Fibroblast of lung (primary cell): ENCODE measurements around the gene MICB. TPM values are rescaled to one million over a fixed set of nuclear protein-coding genes. Genes with fewer than 3 reads are reported as not detected.

ENCODE experiments used
- DNase-seq, 2 donors: peaks; one replicate each; pipeline versions ENCODE4 v3.0.0 to v3.0.0-alpha.2; 2010; ENCODE audit warnings: low read depth in 2 of 2
- H2AFZ ChIP-seq: 2 replicates; pipeline ENCODE4 v1.5.1; 2012; ENCODE audit warnings: low read length, control low read depth, inconsistent platforms
- H3K27ac ChIP-seq: 2 replicates; pipeline ENCODE4 v1.5.1; 2011; ENCODE audit warnings: low read length, control low read depth; ENCODE audit not compliant: insufficient read depth
- H3K27me3 ChIP-seq: 2 replicates; pipeline ENCODE4 v1.5.1; 2011; ENCODE audit warnings: mild to moderate bottlenecking, low read length; ENCODE audit not compliant: control insufficient read depth, insufficient read depth
- H3K36me3 ChIP-seq: 2 replicates; pipeline ENCODE4 v1.5.1; 2011; ENCODE audit warnings: low read length; ENCODE audit not compliant: control insufficient read depth, insufficient read depth
- H3K4me1 ChIP-seq: 2 replicates; pipeline ENCODE4 v1.5.1; 2011; ENCODE audit warnings: low read length; ENCODE audit not compliant: control insufficient read depth, insufficient read depth; ENCODE audit errors: extremely low read depth
- H3K4me2 ChIP-seq: 2 replicates; pipeline ENCODE4 v1.5.1; 2011; ENCODE audit warnings: low read length, control low read depth; ENCODE audit not compliant: insufficient read depth; ENCODE audit errors: extremely low read depth
- H3K4me3 ChIP-seq, 4 experiments: fragments of 200-600 bp in 1 of 4; sonication (generic) in 1 of 4; replicated peaks in 1 of 4; 2 replicates each; pipeline ENCODE4 v1.5.1; 2011 to 2016; ENCODE audit warnings: low read length in 4 of 4, low read depth in 3 of 4, mild to moderate bottlenecking in 3 of 4, control low read depth in 2 of 4, inconsistent platforms in 1 of 4, mixed read lengths in 1 of 4; ENCODE audit not compliant: insufficient read depth in 1 of 4; ENCODE audit errors: control extremely low read depth in 1 of 4
- H3K79me2 ChIP-seq: 2 replicates; pipeline ENCODE4 v1.5.1; 2012; ENCODE audit warnings: mild to moderate bottlenecking, low read length, inconsistent platforms; ENCODE audit not compliant: control insufficient read depth, insufficient read depth
- H3K9ac ChIP-seq: 2 replicates; pipeline ENCODE4 v1.5.1; 2011; ENCODE audit warnings: mild to moderate bottlenecking, low read length, control low read depth; ENCODE audit not compliant: insufficient read depth
- H3K9me3 ChIP-seq: 2 replicates; pipeline ENCODE4 v1.5.1; 2012; ENCODE audit warnings: low read depth, low read length; ENCODE audit not compliant: control insufficient read depth, insufficient read depth
- H4K20me1 ChIP-seq: 2 replicates; pipeline ENCODE4 v1.5.1; 2011; ENCODE audit warnings: low read length; ENCODE audit not compliant: control insufficient read depth, insufficient read depth; ENCODE audit errors: extremely low read depth
- EZH2 ChIP-seq: IDR thresholded peaks from 2 replicates; pipeline ENCODE4 v1.5.1; 2012; ENCODE audit warnings: low read length, control low read depth, mild to moderate bottlenecking; ENCODE audit errors: missing control alignments
- polyA plus RNA-seq, 2 donors: library from polyadenylated mRNA; depleted of rRNA in 1 of 2; stranded (reverse) in 1 of 2; unstranded in 1 of 2; fragments of >200 nt; gene quantifications; 2 replicates each; pipeline ENCODE4 v1.2.1, GENCODE V29; 2011 to 2012; ENCODE audit warnings: missing spikeins in 1 of 2
- total RNA-seq: library from RNA; depleted of rRNA; stranded (reverse); fragments of >200 nt; gene quantifications from 2 replicates; pipeline ENCODE4 v1.2.1, GENCODE V29; 2014
- TF ChIP-seq, protein P1 (sequence below), 2 donors: IDR thresholded peaks in 1 of 2; conservative IDR thresholded peaks in 1 of 2; 1 replicate in 1 of 2; 2 replicates in 1 of 2; pipeline ENCODE4 v1.5.1; 2011 to 2012; ENCODE audit warnings: low read length in 2 of 2, control low read depth in 1 of 2, inconsistent platforms in 1 of 2, low read depth in 1 of 2, mild to moderate bottlenecking in 1 of 2

Gene MICB
- total and polyA plus RNA-seq, 2 donors (not counting 1 experiment from before 2014, with no cell fraction given) = 17.2 to 18.6 TPM

DNA sequence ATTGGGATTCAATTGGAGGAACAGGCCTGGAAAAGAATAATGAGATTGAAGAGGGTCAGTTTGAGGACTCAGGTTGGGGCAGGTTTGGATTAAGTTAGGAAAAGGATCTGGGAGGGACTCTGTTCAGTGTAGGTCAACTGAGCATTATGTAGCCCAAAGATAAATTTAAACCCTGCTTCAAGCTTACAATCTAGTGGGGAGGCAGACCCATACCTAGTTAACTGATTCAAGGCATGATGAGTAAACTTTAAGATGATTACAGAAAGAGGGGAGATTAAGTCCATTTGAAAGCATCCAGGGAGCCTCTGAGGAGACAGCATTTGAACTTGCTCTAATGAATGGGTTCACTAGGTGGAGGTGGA lies 62.7 kb downstream of the MICB start:
- H2AFZ ChIP-seq = no peak overlapping the region
- no peaks in the 10 kb centered on the region for H4K20me1 ChIP-seq
- no peak for DNase-seq
- H3K27ac ChIP-seq = no peak overlapping the region
- H3K4me1 ChIP-seq = peaks cover 11% of the 10 kb centered on the region
- H3K4me2 ChIP-seq = no peak overlapping the region
- no peak for TF ChIP-seq EZH2
- TF ChIP-seq, protein P1, sequence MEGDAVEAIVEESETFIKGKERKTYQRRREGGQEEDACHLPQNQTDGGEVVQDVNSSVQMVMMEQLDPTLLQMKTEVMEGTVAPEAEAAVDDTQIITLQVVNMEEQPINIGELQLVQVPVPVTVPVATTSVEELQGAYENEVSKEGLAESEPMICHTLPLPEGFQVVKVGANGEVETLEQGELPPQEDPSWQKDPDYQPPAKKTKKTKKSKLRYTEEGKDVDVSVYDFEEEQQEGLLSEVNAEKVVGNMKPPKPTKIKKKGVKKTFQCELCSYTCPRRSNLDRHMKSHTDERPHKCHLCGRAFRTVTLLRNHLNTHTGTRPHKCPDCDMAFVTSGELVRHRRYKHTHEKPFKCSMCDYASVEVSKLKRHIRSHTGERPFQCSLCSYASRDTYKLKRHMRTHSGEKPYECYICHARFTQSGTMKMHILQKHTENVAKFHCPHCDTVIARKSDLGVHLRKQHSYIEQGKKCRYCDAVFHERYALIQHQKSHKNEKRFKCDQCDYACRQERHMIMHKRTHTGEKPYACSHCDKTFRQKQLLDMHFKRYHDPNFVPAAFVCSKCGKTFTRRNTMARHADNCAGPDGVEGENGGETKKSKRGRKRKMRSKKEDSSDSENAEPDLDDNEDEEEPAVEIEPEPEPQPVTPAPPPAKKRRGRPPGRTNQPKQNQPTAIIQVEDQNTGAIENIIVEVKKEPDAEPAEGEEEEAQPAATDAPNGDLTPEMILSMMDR (conservative IDR thresholded peaks at IDR 0.05 in 1 of 2, IDR thresholded peaks at IDR 0.05 in 1 of 2; ENCODE audit: low read depth in 1 of 2, low read length in 2 of 2) = no peak
- no peak overlapping the region for H3K9ac ChIP-seq
- H3K4me3 ChIP-seq = no peak overlapping the region
- peaks cover 6% of the 10 kb centered on the region for H3K36me3 ChIP-seq
- H3K27me3 ChIP-seq = no peaks in the 10 kb centered on the region
- no peaks in the 10 kb centered on the region for H3K79me2 ChIP-seq
- no peaks in the 10 kb centered on the region for H3K9me3 ChIP-seq

Other genes starting within 250 kb of the MICB start
- gene HLA-C, start 226.1 kb upstream of the MICB start, total RNA-seq = 122 and 193 TPM in 2 replicates
- gene HLA-C, start 226.1 kb upstream of the MICB start, polyA plus RNA-seq = 274 and 408 TPM in 2 replicates
- gene HLA-B, start 141.0 kb upstream of the MICB start, total RNA-seq = 190 and 244 TPM in 2 replicates
- 441 and 1,124 TPM in 2 replicates for gene HLA-B, start 141.0 kb upstream of the MICB start, polyA plus RNA-seq
- gene MICA, start 94.5 kb upstream of the MICB start, total RNA-seq = 28.5 and 85.2 TPM in 2 replicates
- gene MICA, start 94.5 kb upstream of the MICB start, polyA plus RNA-seq = 54.2 and 81.1 TPM in 2 replicates
- not detected in 2 replicates for gene MCCD1, start 30.8 kb downstream of the MICB start, total RNA-seq
- gene MCCD1, start 30.8 kb downstream of the MICB start, polyA plus RNA-seq = not detected in 2 replicates
- gene DDX39B, start 43.9 kb downstream of the MICB start, total RNA-seq = 192 and 370 TPM in 2 replicates
- 323 and 410 TPM in 2 replicates for gene DDX39B, start 43.9 kb downstream of the MICB start, polyA plus RNA-seq
- 4.1 and 11.2 TPM in 2 replicates for gene ATP6V1G2, start 48.5 kb downstream of the MICB start, total RNA-seq
- gene ATP6V1G2, start 48.5 kb downstream of the MICB start, polyA plus RNA-seq = 9.1 and 16.0 TPM in 2 replicates
- gene NFKBIL1, start 49.5 kb downstream of the MICB start, total RNA-seq = 44.3 and 47.5 TPM in 2 replicates
- 3.7 and 5.1 TPM in 2 replicates for gene NFKBIL1, start 49.5 kb downstream of the MICB start, polyA plus RNA-seq
- not detected in 2 replicates for gene LTA, start 74.1 kb downstream of the MICB start, total RNA-seq
- gene LTA, start 74.1 kb downstream of the MICB start, polyA plus RNA-seq = not detected in 2 replicates
- not detected in 2 replicates for gene TNF, start 77.4 kb downstream of the MICB start, total RNA-seq
- gene TNF, start 77.4 kb downstream of the MICB start, polyA plus RNA-seq = not detected in 2 replicates
- gene LTB, start 84.3 kb downstream of the MICB start, total RNA-seq = not detected in 2 replicates
- not detected in 2 replicates for gene LTB, start 84.3 kb downstream of the MICB start, polyA plus RNA-seq
- not detected in 2 replicates for gene LST1, start 88.1 kb downstream of the MICB start, total RNA-seq
- not detected in 2 replicates for gene LST1, start 88.1 kb downstream of the MICB start, polyA plus RNA-seq
- not detected in 2 replicates for gene NCR3, start 94.9 kb downstream of the MICB start, total RNA-seq
- not detected in 2 replicates for gene NCR3, start 94.9 kb downstream of the MICB start, polyA plus RNA-seq
- gene AIF1, start 117.1 kb downstream of the MICB start, total RNA-seq = not detected in 2 replicates
- gene AIF1, start 117.1 kb downstream of the MICB start, polyA plus RNA-seq = not detected in 2 replicates
- 22.9 and 46.6 TPM in 2 replicates for gene PRRC2A, start 122.6 kb downstream of the MICB start, total RNA-seq
- 26.9 and 50.7 TPM in 2 replicates for gene PRRC2A, start 122.6 kb downstream of the MICB start, polyA plus RNA-seq
- gene BAG6, start 154.5 kb downstream of the MICB start, total RNA-seq = 90.9 and 124 TPM in 2 replicates
- gene BAG6, start 154.5 kb downstream of the MICB start, polyA plus RNA-seq = 75.3 and 111 TPM in 2 replicates
- gene APOM, start 157.7 kb downstream of the MICB start, total RNA-seq = 0.99 and 1.0 TPM in 2 replicates
- gene APOM, start 157.7 kb downstream of the MICB start, polyA plus RNA-seq = 3.9 and 5.4 TPM in 2 replicates
- gene C6orf47, start 162.6 kb downstream of the MICB start, total RNA-seq = 20.6 and 26.2 TPM in 2 replicates
- 6.6 and 7.9 TPM in 2 replicates for gene C6orf47, start 162.6 kb downstream of the MICB start, polyA plus RNA-seq
- 15.0 and 17.2 TPM in 2 replicates for gene GPANK1, start 166.9 kb downstream of the MICB start, total RNA-seq
- gene GPANK1, start 166.9 kb downstream of the MICB start, polyA plus RNA-seq = 12.7 and 13.1 TPM in 2 replicates
- 67.2 and 70.9 TPM in 2 replicates for gene CSNK2B, start 167.9 kb downstream of the MICB start, total RNA-seq
- 84.9 and 124 TPM in 2 replicates for gene CSNK2B, start 167.9 kb downstream of the MICB start, polyA plus RNA-seq
- gene LY6G5B, start 171.8 kb downstream of the MICB start, total RNA-seq = 1.3 and 2.0 TPM in 2 replicates
- 2.8 and 2.9 TPM in 2 replicates for gene LY6G5B, start 171.8 kb downstream of the MICB start, polyA plus RNA-seq
- gene LY6G5C, start 182.9 kb downstream of the MICB start, total RNA-seq = 0.51 and 0.83 TPM in 2 replicates
- 2.0 and 2.9 TPM in 2 replicates for gene LY6G5C, start 182.9 kb downstream of the MICB start, polyA plus RNA-seq
- 62.1 and 72.0 TPM in 2 replicates for gene ABHD16A, start 205.2 kb downstream of the MICB start, total RNA-seq
- gene ABHD16A, start 205.2 kb downstream of the MICB start, polyA plus RNA-seq = 24.2 and 25.1 TPM in 2 replicates
- not detected in 2 replicates for gene LY6G6F, start 208.7 kb downstream of the MICB start, total RNA-seq
- gene LY6G6F, start 208.7 kb downstream of the MICB start, polyA plus RNA-seq = not detected in 2 replicates
- not detected in 2 replicates for gene LY6G6D, start 217.2 kb downstream of the MICB start, total RNA-seq
- gene LY6G6D, start 217.2 kb downstream of the MICB start, polyA plus RNA-seq = not detected in 2 replicates
- gene LY6G6C, start 223.6 kb downstream of the MICB start, total RNA-seq = not detected in 2 replicates
- gene LY6G6C, start 223.6 kb downstream of the MICB start, polyA plus RNA-seq = not detected in 2 replicates
- gene MPIG6B, start 225.2 kb downstream of the MICB start, total RNA-seq = not detected in 2 replicates
- not detected in 2 replicates for gene MPIG6B, start 225.2 kb downstream of the MICB start, polyA plus RNA-seq
- 97.3 and 119 TPM in 2 replicates for gene DDAH2, start 231.2 kb downstream of the MICB start, total RNA-seq
- gene DDAH2, start 231.2 kb downstream of the MICB start, polyA plus RNA-seq = 42.5 and 43.4 TPM in 2 replicates
- gene CLIC1, start 238.4 kb downstream of the MICB start, total RNA-seq = 439 and 615 TPM in 2 replicates
- gene CLIC1, start 238.4 kb downstream of the MICB start, polyA plus RNA-seq = 639 and 788 TPM in 2 replicates
- 2.3 and 4.3 TPM in 2 replicates for gene MSH5, start 241.9 kb downstream of the MICB start, total RNA-seq
- 6.0 and 11.1 TPM in 2 replicates for gene MSH5, start 241.9 kb downstream of the MICB start, polyA plus RNA-seq